ENCODE results near the gene CXorf51B. TPM values are rescaled to one million over a fixed set of nuclear protein-coding genes. Genes with fewer than 3 reads are reported as not detected.
"Not testable (repeated sequence)": the region's sequence is repeated elsewhere in the genome, so short reads cannot be mapped to it uniquely, and the experiment has no call there.

CXorf51B gene
- not detected in 2 replicates for total RNA-seq
- polyA plus RNA-seq, result not detected in 2 replicates
- not detected in 2 replicates for polyA plus RNA-seq (2011; cell fraction: cytosol; rRNA removed)
- polyA plus RNA-seq (2011; cell fraction: nucleus; rRNA removed), result not detected in 2 replicates
- not detected in 2 replicates for polyA plus RNA-seq (2012)
- polyA minus RNA-seq, result not detected in 2 replicates
- not detected for polyA minus RNA-seq (2011; cell fraction: cytosol; rRNA and poly(A)+ RNA removed)
- polyA minus RNA-seq (2011; cell fraction: nucleus; rRNA and poly(A)+ RNA removed), result not detected in 2 replicates
- Bru-seq, nascent RNA, result not detected
- not detected for BruChase-seq, experiment 1, labeled RNA remaining after a 6-hour chase
- BruChase-seq, experiment 2, labeled RNA remaining after a 2-hour chase, result not detected
- long read RNA-seq, result 0 reads

DNA sequence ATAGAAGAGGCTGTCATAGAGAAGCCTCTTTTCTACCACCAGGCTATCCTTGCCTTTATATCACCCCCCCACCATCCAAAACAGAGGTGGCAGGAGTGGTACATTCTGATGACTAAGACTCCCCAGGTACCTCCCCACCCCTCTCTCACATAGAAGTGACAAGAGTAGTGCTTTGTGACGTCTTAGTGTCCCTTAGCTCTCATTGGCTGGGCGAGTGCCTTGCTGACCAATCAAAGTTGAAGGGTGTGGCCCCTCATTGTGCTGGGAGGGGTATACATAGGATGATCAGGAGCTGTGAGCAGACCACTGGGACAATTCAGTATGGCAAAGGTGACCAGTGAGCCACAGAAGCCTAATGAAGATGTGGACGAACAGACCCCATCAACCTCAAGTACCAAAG lies at the start of gene CXorf51B:
CXorf51B (plus strand) TSS at position 301 of the 400 bp plus-strand sequence; CDS start at position 322, 21 bp downstream.
- intact Hi-C loops (cut with micrococcal nuclease); BruUV-seq (replicated peaks); CTCF ChIA-PET; H3K27me3 ChIP-seq (ENCODE audit: control insufficient read depth in 2 of 2, insufficient read depth in 2 of 2, low read length in 2 of 2); H3K9me3 ChIP-seq (replicated peaks; ENCODE audit: control insufficient read depth, insufficient read depth, low read length); H3K27ac ChIP-seq (ENCODE audit: insufficient read depth, low read depth, low read length); H3K4me3 ChIP-seq (replicated peaks in 1 of 3; ENCODE audit: insufficient read depth in 1 of 3, low read depth in 1 of 3, low read length in 3 of 3); H3K9ac ChIP-seq (replicated peaks; ENCODE audit: extremely low read depth, insufficient read depth, low read length); H3K79me2 ChIP-seq (ENCODE audit: control insufficient read depth, insufficient read depth, low read length); FAIRE-seq; H4K20me1 ChIP-seq (replicated peaks; ENCODE audit: control insufficient read depth, extremely low read depth, insufficient read depth, low read length); POLR2A ChIA-PET; dilution Hi-C loops (cut with MboI; ENCODE audit: extremely low pct_ligation_motif_present, low sequenced_read_pairs); H3K4me1 ChIP-seq (ENCODE audit: control insufficient read depth, extremely low read depth, insufficient read depth, low read length); DNase-seq (ENCODE audit: low read depth, low spot score); H2AFZ ChIP-seq (ENCODE audit: low read depth, low read length); H3K4me2 ChIP-seq (ENCODE audit: insufficient read depth, low read length); H3K9me1 ChIP-seq (replicated peaks; ENCODE audit: control insufficient read depth, extremely low read depth, insufficient read depth, low read length); H3K36me3 ChIP-seq (ENCODE audit: control insufficient read depth in 2 of 2, extremely low read depth in 1 of 2, insufficient read depth in 2 of 2, low read length in 2 of 2): not testable (repeated sequence)

- dilution Hi-C loops (cut with MboI; ENCODE audit: extremely low pct_ligation_motif_present, low sequenced_read_pairs), result not testable (repeated sequence)
Observed at GRCh38 chrX:146814644-146815043, 5.1 kb downstream of the CXorf51B start, which contains the start of gene CXorf51A. TSS of gene CXorf51A (minus strand) at chrX:146814744. CDS start at chrX:146814723, 21 bp downstream.

More at GRCh38 chrX:146814644-146815043, 5.1 kb downstream of the CXorf51B start, which contains the start of gene CXorf51A:
- H2AFZ ChIP-seq (ENCODE audit: low read depth, low read length); BruUV-seq (replicated peaks); intact Hi-C loops (cut with micrococcal nuclease); H3K9me1 ChIP-seq (replicated peaks; ENCODE audit: control insufficient read depth, extremely low read depth, insufficient read depth, low read length); H3K9ac ChIP-seq (replicated peaks; ENCODE audit: extremely low read depth, insufficient read depth, low read length); CTCF ChIA-PET; H3K36me3 ChIP-seq (ENCODE audit: control insufficient read depth in 2 of 2, extremely low read depth in 1 of 2, insufficient read depth in 2 of 2, low read length in 2 of 2); H3K4me1 ChIP-seq (ENCODE audit: control insufficient read depth, extremely low read depth, insufficient read depth, low read length); H3K9me3 ChIP-seq (replicated peaks; ENCODE audit: control insufficient read depth, insufficient read depth, low read length); H3K4me3 ChIP-seq (replicated peaks in 1 of 3; ENCODE audit: insufficient read depth in 1 of 3, low read depth in 1 of 3, low read length in 3 of 3); POLR2A ChIA-PET; H3K4me2 ChIP-seq (ENCODE audit: insufficient read depth, low read length); H3K79me2 ChIP-seq (ENCODE audit: control insufficient read depth, insufficient read depth, low read length); H3K27ac ChIP-seq (ENCODE audit: insufficient read depth, low read depth, low read length); DNase-seq (ENCODE audit: low read depth, low spot score); H3K27me3 ChIP-seq (ENCODE audit: control insufficient read depth in 2 of 2, insufficient read depth in 2 of 2, low read length in 2 of 2); FAIRE-seq; H4K20me1 ChIP-seq (replicated peaks; ENCODE audit: control insufficient read depth, extremely low read depth, insufficient read depth, low read length): not testable (repeated sequence)
